WI38 (cell line): ENCODE measurements around the gene CD300LF.

Experiments used
- H3K4me3 ChIP-seq: 2 replicates; pipeline ENCODE4 v1.5.1; 2011; ENCODE audit warnings: low read depth, mild to moderate bottlenecking, control low read depth, low read length
- CTCF ChIP-seq: IDR thresholded peaks from 2 replicates; pipeline ENCODE4 v1.5.1; 2012; ENCODE audit warnings: low read depth, mild to moderate bottlenecking, control low read depth, low read length

The CD300LF gene

GRCh38 chr17:74740641-74741387, 28.1 kb upstream of the CD300LF start:
- no peak overlapping the region for H3K4me3 ChIP-seq
- no peak for TF ChIP-seq CTCF

- TF ChIP-seq CTCF = no peak
- H3K4me3 ChIP-seq = no peak overlapping the region
Measured at GRCh38 chr17:74740173-74740572, 27.4 kb upstream of the CD300LF start.

- no peak overlapping the region for H3K4me3 ChIP-seq
- TF ChIP-seq CTCF = no peak
Measured at GRCh38 chr17:74739227-74739831, 26.6 kb upstream of the CD300LF start.

- H3K4me3 ChIP-seq = 0 out of 2 replicates have a peak overlapping the region, but pooled peaks have one; percentile 12
- TF ChIP-seq CTCF = no peak
Measured at GRCh38 chr17:74738051-74738996, 25.6 kb upstream of the CD300LF start.

GRCh38 chr17:74737299-74738050, 24.8 kb upstream of the CD300LF start:
- TF ChIP-seq CTCF = peak; percentile 20
- 0 out of 2 replicates have a peak overlapping the region, but pooled peaks have one; percentile 12 for H3K4me3 ChIP-seq

- H3K4me3 ChIP-seq = 0 out of 2 replicates have a peak within 1 kb of the TSS, but pooled peaks have one; percentile 12
- no peak for TF ChIP-seq CTCF
Measured at GRCh38 chr17:74736513-74737298, 24.0 kb upstream of the CD300LF start, which contains the start of gene RAB37. Gene RAB37 (plus strand): TSS chr17:74737256. CDS start chr17:74737273, 17 bp downstream.
